Endothelial cell of umbilical vein (primary cell): ENCODE measurements around the gene AK8. TPM values are rescaled to one million over a fixed set of nuclear protein-coding genes. Genes with fewer than 3 reads are reported as not detected.

Experiments
- BruUV-seq: library from RNA; stranded (reverse); fragments of 400-500 nt; replicated peaks from 2 replicates; lab custom pipeline; 2021; lab: Mats Ljungman, UMichigan
- CTCF ChIA-PET: fragments of 300-600, 350-600 bp; sonication (Branson Sonifier 250); formaldehyde crosslinking; loops from one replicate; lab custom pipeline; 2021; ENCODE audit warnings: antibody characterized with exemption, inconsistent platforms; lab: Charles Lee
- POLR2A ChIA-PET: fragments of 300-600, 350-600 bp; sonication (Branson Sonifier 250); formaldehyde crosslinking; loops from one replicate; lab custom pipeline; 2021; ENCODE audit warnings: antibody characterized with exemption, inconsistent platforms; lab: Charles Lee
- DNase-seq: peaks from one replicate; pipeline ENCODE4 v3.0.0-alpha.2; 2011; ENCODE audit warnings: low read depth, low spot score
- FAIRE-seq: peaks from 2 replicates; lab custom pipeline; 2011; peaks lifted over from hg19 to GRCh38; lab: Jason Lieb, UNC
- H2AFZ ChIP-seq: 2 replicates; pipeline ENCODE4 v1.6.0; 2012; ENCODE audit warnings: low read depth, low read length, control low read depth, inconsistent platforms
- H3K27ac ChIP-seq: 2 replicates; pipeline ENCODE4 v1.5.1; 2011; ENCODE audit warnings: low read depth, mild to moderate bottlenecking, control low read depth, low read length, moderate library complexity; ENCODE audit not compliant: insufficient read depth
- H3K27me3 ChIP-seq, 2 experiments: 2 replicates each; pipeline versions ENCODE4 v1.6.0 to v1.6.1; 2011; ENCODE audit warnings: low read length in 2 of 2, mixed read lengths in 1 of 2; ENCODE audit not compliant: control insufficient read depth in 2 of 2, insufficient read depth in 2 of 2
- H3K36me3 ChIP-seq, 2 experiments: 2 replicates in 1 of 2; 3 replicates in 1 of 2; pipeline ENCODE4 v1.5.1; 2011; ENCODE audit warnings: low read length in 2 of 2, mild to moderate bottlenecking in 1 of 2, moderate library complexity in 1 of 2; ENCODE audit not compliant: control insufficient read depth in 2 of 2, insufficient read depth in 2 of 2; ENCODE audit errors: extremely low read depth in 1 of 2
- H3K4me1 ChIP-seq: 3 replicates; pipeline ENCODE4 v1.5.1; 2011; ENCODE audit warnings: mild to moderate bottlenecking, low read length; ENCODE audit not compliant: control insufficient read depth, insufficient read depth; ENCODE audit errors: extremely low read depth
- H3K4me2 ChIP-seq: 2 replicates; pipeline ENCODE4 v1.6.1; 2011; ENCODE audit warnings: low read length, control low read depth, mixed read lengths; ENCODE audit not compliant: insufficient read depth
- H3K4me3 ChIP-seq, 3 experiments: fragments of 200-600 bp in 1 of 3; sonication (generic), shearing (Covaris generic) in 1 of 3; replicated peaks in 1 of 3; 2 replicates each; pipeline ENCODE4 v1.5.1; 2011 to 2016; ENCODE audit warnings: control low read depth in 3 of 3, low read length in 3 of 3, mild to moderate bottlenecking in 2 of 3, inconsistent platforms in 1 of 3, low read depth in 1 of 3, moderate library complexity in 1 of 3; ENCODE audit not compliant: insufficient read depth in 1 of 3
- H3K79me2 ChIP-seq: 2 replicates; pipeline ENCODE4 v1.6.0; 2012; ENCODE audit warnings: low read length, inconsistent platforms; ENCODE audit not compliant: control insufficient read depth, insufficient read depth
- H3K9ac ChIP-seq: replicated peaks from 2 replicates; pipeline ENCODE3; 2011; ENCODE audit warnings: low read length, control low read depth; ENCODE audit not compliant: insufficient read depth; ENCODE audit errors: extremely low read depth
- H3K9me1 ChIP-seq: replicated peaks from 3 replicates; pipeline ENCODE4 v1.6.0; 2011; ENCODE audit warnings: mild to moderate bottlenecking, low read length; ENCODE audit not compliant: control insufficient read depth, insufficient read depth; ENCODE audit errors: extremely low read depth
- H3K9me3 ChIP-seq: replicated peaks from 2 replicates; pipeline ENCODE4 v1.5.1; 2012; ENCODE audit warnings: low read length, inconsistent platforms; ENCODE audit not compliant: control insufficient read depth, insufficient read depth
- H4K20me1 ChIP-seq: replicated peaks from 2 replicates; pipeline ENCODE3; 2011; ENCODE audit warnings: mild to moderate bottlenecking, low read length; ENCODE audit not compliant: control insufficient read depth, insufficient read depth; ENCODE audit errors: extremely low read depth
- CTCF ChIP-seq, 2 donors: IDR thresholded peaks; 1 replicate in 1 of 2; 2 replicates in 1 of 2; pipeline ENCODE4 v1.5.1; 2011; ENCODE audit warnings: low read length in 2 of 2, mild to moderate bottlenecking in 2 of 2, moderate library complexity in 2 of 2, control low read depth in 1 of 2, inconsistent platforms in 1 of 2, low read depth in 1 of 2; ENCODE audit not compliant: insufficient read depth in 1 of 2; ENCODE audit errors: extremely low read depth in 1 of 2
- EZH2 ChIP-seq: IDR thresholded peaks from 2 replicates; pipeline ENCODE4 v1.6.1; 2012; ENCODE audit warnings: borderline replicate concordance, low read depth, mild to moderate bottlenecking, moderate library complexity, low read length, inconsistent platforms; ENCODE audit not compliant: severe bottlenecking
- FOS ChIP-seq: IDR thresholded peaks from 2 replicates; pipeline ENCODE4 v1.6.1; 2011; ENCODE audit warnings: mild to moderate bottlenecking, low read length, moderate library complexity, borderline replicate concordance; ENCODE audit not compliant: insufficient read depth
- GATA2 ChIP-seq: IDR thresholded peaks from 2 replicates; pipeline ENCODE4 v1.7.0; 2011; ENCODE audit warnings: low read depth, mild to moderate bottlenecking, moderate library complexity, mixed read lengths, low read length; ENCODE audit not compliant: insufficient read length, insufficient read depth
- JUN ChIP-seq: IDR thresholded peaks from 2 replicates; pipeline ENCODE4 v1.6.1; 2011; ENCODE audit warnings: borderline replicate concordance, low read depth; ENCODE audit not compliant: insufficient read length, insufficient read depth
- MAX ChIP-seq: IDR thresholded peaks from 2 replicates; pipeline ENCODE4 v1.6.1; 2011; ENCODE audit not compliant: insufficient read depth, insufficient read length
- MYC ChIP-seq: IDR thresholded peaks from one replicate; pipeline ENCODE4 v1.6.1; 2011; ENCODE audit warnings: mild to moderate bottlenecking, low read depth, low read length
- POLR2A ChIP-seq: IDR thresholded peaks from 2 replicates; pipeline ENCODE4 v1.6.1; 2012; ENCODE audit warnings: low read depth, mild to moderate bottlenecking, control low read depth, low read length
- POLR2AphosphoS5 ChIP-seq: IDR thresholded peaks from 2 replicates; pipeline ENCODE4 v1.6.1; 2012; ENCODE audit warnings: low read depth, mild to moderate bottlenecking, control low read depth, low read length, moderate library complexity; ENCODE audit not compliant: insufficient read depth
- dilution Hi-C: fragments of 300-500 bp; cut with MboI; formaldehyde crosslinking; loops from one replicate; pipeline ENCODE4 v1.15.0; 2019; ENCODE audit warnings: low sequenced_read_pairs; ENCODE audit not compliant: extremely low pct_ligation_motif_present
- intact Hi-C: fragments of 100-400 bp; cut with micrococcal nuclease; formaldehyde crosslinking; loops from one replicate; pipeline ENCODE4 v1.10.0; 2022
- polyA plus RNA-seq, 4 experiments: library from polyadenylated mRNA; depleted of rRNA in 3 of 4; stranded (reverse) in 3 of 4; unstranded in 1 of 4; fragments of >200 nt; gene quantifications; 2 replicates each; pipeline versions ENCODE4 v1.2.1 to v1.2.3, GENCODE V29; 2011 to 2012; ENCODE audit warnings: missing spikeins in 1 of 4
- total RNA-seq: library from RNA; stranded (reverse); gene quantifications from 2 replicates; pipeline ENCODE4 v1.2.3, GENCODE V29; 2021

AK8 gene
- total and polyA plus RNA-seq, 2 donors (not counting 3 experiments of a cell fraction or from before 2014, with no cell fraction given): 0.06 TPM; not detected in 1

GRCh38 chr9:132857616-132858342, 20.3 kb downstream of the AK8 start:
- H4K20me1 ChIP-seq: no peaks in the 10 kb centered on the region
- no peak overlapping the region for H3K27ac ChIP-seq
- H3K9me3 ChIP-seq: no peaks in the 10 kb centered on the region
- H3K4me2 ChIP-seq: no peak overlapping the region
- no peaks in the 10 kb centered on the region for H3K27me3 ChIP-seq
- H3K4me3 ChIP-seq: no peak overlapping the region
- no peak overlapping the region for H2AFZ ChIP-seq
- dilution Hi-C loops (no loop called here), intact Hi-C loops (no loop called here)
- CTCF ChIA-PET: no interaction called here
- no peak overlapping the region for H3K9ac ChIP-seq
- no peaks in the 10 kb centered on the region for H3K9me1 ChIP-seq
- POLR2A ChIA-PET: no interaction called here
- no peaks in the 10 kb centered on the region for H3K36me3 ChIP-seq
- no peaks in the 10 kb centered on the region for H3K4me1 ChIP-seq
- no peaks in the 10 kb centered on the region for H3K79me2 ChIP-seq
- no peak for FAIRE-seq
- no TSS peak for BruUV-seq
- TF ChIP-seq JUN (no peak), MAX (no peak), POLR2AphosphoS5 (no peak), GATA2 (no peak), EZH2 (no peak), MYC (no peak), FOS (no peak), POLR2A (no peak), CTCF (IDR thresholded peaks at IDR 0.05; ENCODE audit: extremely low read depth in 1 of 2, insufficient read depth in 1 of 2, low read depth in 1 of 2, low read length in 2 of 2) (no peak)
- DNase-seq: no peak
